Lung (tissue), 12 donors: ENCODE data around the gene GNAZ. TPM values are rescaled to one million over a fixed set of nuclear protein-coding genes. Genes with fewer than 3 reads are reported as not detected.

Experiments
- ATAC-seq: fragments of 200-7000 bp; cut with Tn5 transposase; one replicate; pipeline ENCODE4 v1.9.1; 2020; ENCODE audit warnings: moderate number of reproducible peaks; ENCODE audit not compliant: insufficient read depth, low FRiP score
- DNase-seq, 3 donors: peaks; one replicate each; pipeline ENCODE4 v3.0.0-alpha.2; 2013 to 2017
- H3K27ac ChIP-seq, 2 donors: one replicate each; pipeline ENCODE4 v1.5.1; 2013; ENCODE audit warnings: mild to moderate bottlenecking in 2 of 2, moderate library complexity in 2 of 2, control low read depth in 1 of 2, inconsistent platforms in 1 of 2, low read depth in 1 of 2, low read length in 1 of 2
- H3K27me3 ChIP-seq, 3 donors: one replicate each; pipeline ENCODE4 v1.5.1; 2013; ENCODE audit warnings: low read length in 2 of 3; ENCODE audit not compliant: control insufficient read depth in 3 of 3, insufficient read depth in 3 of 3
- H3K36me3 ChIP-seq, 4 donors: one replicate each; pipeline ENCODE4 v1.5.1; 2013; ENCODE audit warnings: low read length in 4 of 4, mild to moderate bottlenecking in 1 of 4, moderate library complexity in 1 of 4; ENCODE audit not compliant: control insufficient read depth in 4 of 4, insufficient read depth in 4 of 4
- H3K4me1 ChIP-seq, 5 donors: one replicate each; pipeline ENCODE4 v1.5.1; 2013; ENCODE audit warnings: low read length in 5 of 5, mild to moderate bottlenecking in 2 of 5, moderate library complexity in 1 of 5; ENCODE audit not compliant: control insufficient read depth in 5 of 5, insufficient read depth in 5 of 5
- H3K4me3 ChIP-seq: one replicate; pipeline ENCODE4 v1.5.1; 2013; ENCODE audit warnings: mild to moderate bottlenecking, control low read depth, moderate library complexity
- H3K9ac ChIP-seq, 2 donors: one replicate each; pipeline ENCODE4 v1.5.1; 2013; ENCODE audit warnings: low read length in 2 of 2, control low read depth in 1 of 2; ENCODE audit not compliant: insufficient read depth in 1 of 2
- H3K9me3 ChIP-seq, 4 donors: one replicate each; pipeline ENCODE4 v1.5.1; 2013; ENCODE audit warnings: low read length in 3 of 4, mild to moderate bottlenecking in 1 of 4, moderate library complexity in 1 of 4; ENCODE audit not compliant: control insufficient read depth in 4 of 4, insufficient read depth in 3 of 4
- CTCF ChIP-seq: IDR thresholded peaks from 2 replicates; pipeline ENCODE4 v1.5.1; 2012; ENCODE audit warnings: mild to moderate bottlenecking; ENCODE audit errors: control extremely low read depth, extremely low read depth
- WGBS, 2 donors: extraction: QIAGEN DNeasy Blood & Tissue Kit; methylation state at CpG; one replicate each; pipeline ENCODE4 v1.1.7; 2013; 5-methylcytosine and 5-hydroxymethylcytosine counted together
- polyA plus RNA-seq, 2 donors: library from polyadenylated mRNA; stranded (reverse); fragments of 200-250 nt; gene quantifications; one replicate each; pipeline ENCODE4 v1.2.1, GENCODE V29; 2013
- total RNA-seq, 2 donors: library from RNA; depleted of rRNA in 1 of 2; stranded (reverse); fragments of >200 nt in 1 of 2; gene quantifications; one replicate each; pipeline ENCODE4 v1.2.1, GENCODE V29; 2014 to 2021
- donor health status: control.
- donor health status: control.
- donor health status: Bipolar disorder and iron deficiency.
- donor health status: healthy.
- donor health status: DM: yes; HTN: yes; CAD: no.

The GNAZ gene
- total and polyA plus RNA-seq, 4 donors = 0.77 to 5.0 (median 2.3) TPM

- Histone ChIP-seq H3K4me3 (no peak overlapping the region), H3K9me3 (no peaks in the 10 kb centered on the region), H3K36me3 (no peaks in the 10 kb centered on the region), H3K27me3 (no peaks in the 10 kb centered on the region), H3K27ac (no peak overlapping the region), H3K9ac (no peak overlapping the region), H3K4me1 (peaks cover 0 to 20% (median 3%) of the 10 kb centered on the region in 5 donors)
- WGBS, 2 donors = 83 to 90% methylated on average over 6 of the region's 6 CpGs
- TF ChIP-seq CTCF = no peak
- no peak for ATAC-seq
- peak; percentile 38 to 76 (median 72) for DNase-seq
Observed at GRCh38 chr22:23166042-23166831, 95.9 kb downstream of the GNAZ start.

- Histone ChIP-seq H3K27me3 (no peaks in the 10 kb centered on the region), H3K9ac (no peak overlapping the region), H3K27ac (no peak overlapping the region), H3K9me3 (no peaks in the 10 kb centered on the region), H3K36me3 (no peaks in the 10 kb centered on the region), H3K4me1 (peaks cover 0 to 20% (median 3%) of the 10 kb centered on the region in 5 donors), H3K4me3 (no peak overlapping the region)
- DNase-seq (no peak), ATAC-seq (no peak)
- WGBS, 2 donors = 82 to 86% methylated on average over 10 of the region's 10 CpGs
- TF ChIP-seq CTCF = no peak
Observed at GRCh38 chr22:23166841-23167616, 96.7 kb downstream of the GNAZ start.

- Histone ChIP-seq H3K9me3 (no peaks in the 10 kb centered on the region), H3K27me3 (no peaks in the 10 kb centered on the region), H3K4me1 (peaks cover 0 to 17% (median 3%) of the 10 kb centered on the region in 5 donors), H3K4me3 (no peak overlapping the region), H3K27ac (no peak overlapping the region), H3K9ac (no peak overlapping the region), H3K36me3 (no peaks in the 10 kb centered on the region)
- DNase-seq (no peak), ATAC-seq (no peak)
- WGBS, 2 donors = 94 to 95% methylated on average over 9 of the region's 9 CpGs
- TF ChIP-seq CTCF = no peak
Observed at GRCh38 chr22:23168391-23169042, 98.2 kb downstream of the GNAZ start.
